ENCODE data around the gene RELN. TPM values are rescaled to one million over a fixed set of nuclear protein-coding genes. Genes with fewer than 3 reads are reported as not detected.
"Not testable (repeated sequence)": the region's sequence is repeated elsewhere in the genome, so short reads cannot be mapped to it uniquely, and the experiment has no call there.

The RELN gene
- total and polyA plus RNA-seq, 8 donors = 3.6 to 20.1 (median 15.3) TPM

DNA sequence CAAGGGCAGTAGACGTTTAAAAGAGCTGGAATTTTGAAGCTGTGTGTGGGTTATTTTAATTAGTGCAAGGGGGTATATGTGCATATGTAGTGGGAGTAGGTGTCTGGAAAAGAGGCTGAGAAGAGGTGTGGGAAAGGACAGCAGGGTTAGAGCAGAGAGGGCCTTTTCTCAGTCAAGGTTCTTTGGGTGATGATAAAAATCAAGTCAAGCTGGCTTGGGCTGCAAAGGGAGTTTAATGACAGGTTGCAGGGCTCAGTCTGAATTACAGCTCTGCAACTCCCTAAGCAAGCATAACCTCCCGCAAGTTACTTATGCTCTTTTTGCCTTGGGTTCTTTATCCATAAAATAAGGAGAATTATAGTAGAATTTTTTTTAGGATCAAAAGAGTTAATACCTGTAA, 83.5 kb downstream of the RELN start:
- Histone ChIP-seq H3K4me1 (no peaks in the 10 kb centered on the region), H3K4me3 (no peak overlapping the region), H3K9me3 (no peaks in the 10 kb centered on the region), H3K27ac (no peak overlapping the region), H3K27me3 (no peaks in the 10 kb centered on the region), H3K36me3 (no peaks in the 10 kb centered on the region)
- ATAC-seq = no peak
- DNase-seq = no peak
- intact Hi-C loops (cut with DNase I) = no loop called here
- TF ChIP-seq, protein P1, sequence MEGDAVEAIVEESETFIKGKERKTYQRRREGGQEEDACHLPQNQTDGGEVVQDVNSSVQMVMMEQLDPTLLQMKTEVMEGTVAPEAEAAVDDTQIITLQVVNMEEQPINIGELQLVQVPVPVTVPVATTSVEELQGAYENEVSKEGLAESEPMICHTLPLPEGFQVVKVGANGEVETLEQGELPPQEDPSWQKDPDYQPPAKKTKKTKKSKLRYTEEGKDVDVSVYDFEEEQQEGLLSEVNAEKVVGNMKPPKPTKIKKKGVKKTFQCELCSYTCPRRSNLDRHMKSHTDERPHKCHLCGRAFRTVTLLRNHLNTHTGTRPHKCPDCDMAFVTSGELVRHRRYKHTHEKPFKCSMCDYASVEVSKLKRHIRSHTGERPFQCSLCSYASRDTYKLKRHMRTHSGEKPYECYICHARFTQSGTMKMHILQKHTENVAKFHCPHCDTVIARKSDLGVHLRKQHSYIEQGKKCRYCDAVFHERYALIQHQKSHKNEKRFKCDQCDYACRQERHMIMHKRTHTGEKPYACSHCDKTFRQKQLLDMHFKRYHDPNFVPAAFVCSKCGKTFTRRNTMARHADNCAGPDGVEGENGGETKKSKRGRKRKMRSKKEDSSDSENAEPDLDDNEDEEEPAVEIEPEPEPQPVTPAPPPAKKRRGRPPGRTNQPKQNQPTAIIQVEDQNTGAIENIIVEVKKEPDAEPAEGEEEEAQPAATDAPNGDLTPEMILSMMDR (IDR thresholded peaks at IDR 0.05) = no peak

DNA sequence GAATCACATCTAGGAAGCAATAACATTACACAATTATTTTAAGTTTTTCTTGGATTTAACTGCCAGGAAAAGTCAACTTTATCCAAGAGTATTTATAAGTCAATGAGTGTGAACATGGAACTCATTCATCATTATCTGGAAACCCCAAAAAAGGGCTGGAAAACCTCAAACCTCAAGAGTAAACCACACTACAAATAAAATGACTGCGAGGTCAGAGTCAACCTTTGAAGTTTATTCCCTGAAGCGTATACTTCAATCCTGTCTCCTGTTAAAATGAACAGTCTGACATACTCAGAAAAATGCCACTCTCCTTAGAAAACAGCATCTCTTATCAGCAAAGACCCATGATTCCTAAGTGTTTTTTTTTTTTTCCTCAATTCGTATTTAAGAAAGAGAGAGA, 86.5 kb downstream of the RELN start:
- H3K27ac ChIP-seq = no peak overlapping the region
- H3K4me1 ChIP-seq = no peaks in the 10 kb centered on the region
- no peaks in the 10 kb centered on the region for H3K9me3 ChIP-seq
- TF ChIP-seq, protein P1 (IDR thresholded peaks at IDR 0.05) = no peak
- no peak overlapping the region for H3K4me3 ChIP-seq
- DNase-seq = no peak
- H3K27me3 ChIP-seq = no peaks in the 10 kb centered on the region
- no peaks in the 10 kb centered on the region for H3K36me3 ChIP-seq
- ATAC-seq = no peak
- intact Hi-C loops (cut with DNase I) = no loop called here

DNA sequence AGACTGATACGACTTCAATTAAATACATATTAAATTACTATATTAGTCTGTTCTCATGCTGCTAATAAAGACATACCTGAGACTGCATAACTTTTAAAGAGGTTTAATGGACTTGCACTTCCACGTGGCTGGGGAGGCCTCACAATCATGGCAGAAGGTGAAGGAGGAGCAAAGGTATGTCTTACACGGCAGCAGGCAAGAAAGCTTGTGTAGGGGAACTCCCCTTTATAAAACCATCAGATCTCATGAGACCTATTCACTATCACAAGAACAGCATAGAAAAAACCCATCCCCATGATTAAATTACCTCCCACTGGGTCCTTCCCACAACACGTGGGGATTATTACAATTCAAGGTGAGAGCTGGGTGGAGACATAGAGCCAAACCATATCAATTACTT, 92.6 kb downstream of the RELN start:
- intact Hi-C loops (cut with DNase I); DNase-seq: not testable (repeated sequence)

DNA sequence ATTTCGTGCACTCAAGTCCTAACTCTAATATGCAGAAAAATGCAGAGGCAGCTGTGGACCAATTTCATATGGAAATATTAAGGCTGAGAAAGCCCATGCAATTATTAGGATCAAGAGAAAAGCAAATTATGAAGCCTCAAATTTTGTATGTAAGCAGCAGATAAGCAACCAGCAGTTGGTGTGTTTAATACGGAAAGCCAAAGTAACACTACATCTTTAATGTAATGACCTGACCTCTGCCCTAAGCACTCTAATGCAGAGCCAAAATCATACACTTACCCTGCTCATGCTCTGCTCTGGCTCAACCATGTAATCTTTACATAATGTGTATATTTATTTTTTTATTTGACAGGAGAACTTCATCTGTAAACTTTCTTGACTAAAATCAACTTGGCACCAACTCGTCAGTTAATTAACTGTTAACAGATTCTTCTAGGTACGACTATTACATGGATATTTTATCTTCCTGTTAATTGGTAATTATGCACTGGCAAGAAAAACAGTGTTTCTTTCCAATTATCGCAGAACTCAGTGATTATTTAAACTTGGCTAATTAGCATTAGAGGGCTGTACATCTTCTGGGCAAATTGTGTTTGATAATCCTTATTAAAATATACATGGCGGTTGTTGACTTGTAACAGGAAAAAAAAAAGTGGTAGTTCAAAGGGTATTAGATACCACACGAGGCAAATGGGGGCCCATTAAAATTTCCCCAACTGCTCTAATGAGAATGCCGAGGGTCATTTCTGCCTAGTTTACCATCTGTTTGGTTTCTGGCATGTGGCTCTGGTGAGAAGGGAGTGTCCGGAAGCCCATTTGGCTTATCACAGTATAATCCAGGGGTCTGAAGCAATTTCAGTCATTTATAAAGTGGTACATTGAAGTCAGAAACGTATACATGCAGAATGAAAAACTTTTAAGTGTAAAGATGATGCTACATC, 94.5 kb downstream of the RELN start:
- ATAC-seq (no peak), DNase-seq (peak in 1 of 4 donors; percentile 10)
- TF ChIP-seq, protein P1 (IDR thresholded peaks at IDR 0.05) = no peak
- no peaks in the 10 kb centered on the region for H3K9me3 ChIP-seq
- no peaks in the 10 kb centered on the region for H3K4me1 ChIP-seq
- no peak overlapping the region for H3K27ac ChIP-seq
- intact Hi-C loops (cut with DNase I) = no loop called here
- no peaks in the 10 kb centered on the region for H3K36me3 ChIP-seq
- H3K27me3 ChIP-seq = no peaks in the 10 kb centered on the region
- no peak overlapping the region for H3K4me3 ChIP-seq

More for the DNA sequence above, 92.6 kb downstream of the RELN start:
- H3K4me1 ChIP-seq, H3K4me3 ChIP-seq, H3K27me3 ChIP-seq, ATAC-seq, H3K9me3 ChIP-seq, H3K27ac ChIP-seq, H3K36me3 ChIP-seq: not testable (repeated sequence)

DNA sequence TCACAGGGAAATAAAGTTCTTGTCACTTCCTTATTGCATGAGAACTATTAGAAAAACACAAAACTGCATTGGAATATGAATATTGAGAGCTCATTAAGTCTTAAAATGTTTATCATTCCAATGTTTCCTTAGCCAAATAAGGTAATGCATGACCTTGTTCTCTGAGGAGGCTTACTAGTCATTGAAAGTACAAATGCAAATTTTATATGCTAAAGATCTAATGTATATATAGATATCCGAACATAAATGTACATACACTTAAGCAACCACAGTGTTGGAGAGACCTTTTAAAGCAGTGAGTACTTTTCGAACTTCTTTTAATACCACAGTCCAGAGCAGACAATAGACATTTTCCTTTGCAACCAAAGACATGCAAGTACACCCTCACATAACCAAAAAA, 96.1 kb downstream of the RELN start:
- Histone ChIP-seq H3K9me3 (no peaks in the 10 kb centered on the region), H3K36me3 (no peaks in the 10 kb centered on the region), H3K4me3 (no peak overlapping the region), H3K27ac (no peak overlapping the region), H3K4me1 (no peaks in the 10 kb centered on the region), H3K27me3 (no peaks in the 10 kb centered on the region)
- no peak for DNase-seq
- no peak for ATAC-seq
- intact Hi-C loops (cut with DNase I) = no loop called here
- TF ChIP-seq, protein P1 (IDR thresholded peaks at IDR 0.05) = no peak

Measured in left lung (tissue), 10 donors.